PC-9 (cell line): ENCODE data around the gene SH3RF2.

Experiments
- CTCF ChIP-seq: fragments of 200-600 bp; sonication (generic); conservative IDR thresholded peaks from 2 replicates; pipeline ENCODE4 v1.6.1; 2017; ENCODE audit warnings: mixed run types, antibody characterized with exemption, mild to moderate bottlenecking, moderate library complexity
- EZH2 ChIP-seq: fragments of 200-600 bp; sonication (generic); IDR thresholded peaks from 2 replicates; pipeline ENCODE4 v1.8.0; 2017; ENCODE audit warnings: antibody characterized with exemption, low read depth

- TF ChIP-seq EZH2: no peak
- TF ChIP-seq CTCF: no peak
Measured at GRCh38 chr5:145936401-145937131, at the start of gene SH3RF2.
